GM12864 (cell line): Measurements from ENCODE around the gene CRELD1.

Experiments
- DNase-seq: peaks from one replicate; pipeline ENCODE4 v3.0.0-alpha.2; 2011; ENCODE audit warnings: low read depth
- H3K4me3 ChIP-seq: 2 replicates; pipeline ENCODE4 v1.5.1; 2011; ENCODE audit warnings: mild to moderate bottlenecking, low read depth, low read length, control low read depth
- TF ChIP-seq, protein P1 (sequence below): IDR thresholded peaks from 2 replicates; pipeline ENCODE4 v1.5.1; 2011; ENCODE audit warnings: low read depth, mild to moderate bottlenecking, moderate library complexity, low read length, control low read depth, inconsistent platforms; ENCODE audit errors: missing control alignments

The CRELD1 gene

DNA sequence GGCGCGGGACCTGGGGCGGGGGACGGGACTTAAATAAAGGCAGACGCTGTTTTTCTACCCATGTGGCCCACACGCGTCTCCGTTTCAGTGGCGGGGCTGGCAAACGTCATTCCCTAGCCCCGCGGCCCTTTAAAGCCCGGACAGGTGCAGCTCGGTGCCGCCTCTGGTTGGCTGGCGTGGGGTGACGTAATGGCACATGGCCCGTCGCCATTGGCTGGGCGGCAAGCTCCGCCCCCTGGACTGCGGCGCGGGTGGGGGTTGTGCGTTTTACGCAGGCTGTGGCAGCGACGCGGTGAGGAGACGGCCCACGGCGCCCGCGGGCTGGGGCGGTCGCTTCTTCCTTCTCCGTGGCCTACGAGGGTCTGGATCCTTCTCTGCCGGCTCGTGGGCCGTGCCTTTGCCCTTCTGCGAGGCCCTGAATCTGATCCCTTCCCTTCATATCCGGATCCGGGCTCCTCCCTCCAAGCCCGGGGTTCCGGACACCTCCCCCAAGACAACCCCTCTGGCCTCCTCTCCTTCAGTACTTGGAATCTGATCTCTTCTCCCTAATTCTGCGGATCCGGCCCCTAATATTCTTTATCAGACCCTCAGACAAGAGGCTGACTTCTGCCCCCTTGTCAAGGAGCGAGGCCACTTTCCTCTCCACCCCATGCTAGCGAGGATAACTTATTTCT lies at the start of gene CRELD1:
Gene CRELD1 (plus strand): TSS at position 274 of the 674 bp plus-strand sequence. CDS start 605 bp downstream, outside the sequence.
- peak; percentile 87 for DNase-seq
- TF ChIP-seq, protein P1, sequence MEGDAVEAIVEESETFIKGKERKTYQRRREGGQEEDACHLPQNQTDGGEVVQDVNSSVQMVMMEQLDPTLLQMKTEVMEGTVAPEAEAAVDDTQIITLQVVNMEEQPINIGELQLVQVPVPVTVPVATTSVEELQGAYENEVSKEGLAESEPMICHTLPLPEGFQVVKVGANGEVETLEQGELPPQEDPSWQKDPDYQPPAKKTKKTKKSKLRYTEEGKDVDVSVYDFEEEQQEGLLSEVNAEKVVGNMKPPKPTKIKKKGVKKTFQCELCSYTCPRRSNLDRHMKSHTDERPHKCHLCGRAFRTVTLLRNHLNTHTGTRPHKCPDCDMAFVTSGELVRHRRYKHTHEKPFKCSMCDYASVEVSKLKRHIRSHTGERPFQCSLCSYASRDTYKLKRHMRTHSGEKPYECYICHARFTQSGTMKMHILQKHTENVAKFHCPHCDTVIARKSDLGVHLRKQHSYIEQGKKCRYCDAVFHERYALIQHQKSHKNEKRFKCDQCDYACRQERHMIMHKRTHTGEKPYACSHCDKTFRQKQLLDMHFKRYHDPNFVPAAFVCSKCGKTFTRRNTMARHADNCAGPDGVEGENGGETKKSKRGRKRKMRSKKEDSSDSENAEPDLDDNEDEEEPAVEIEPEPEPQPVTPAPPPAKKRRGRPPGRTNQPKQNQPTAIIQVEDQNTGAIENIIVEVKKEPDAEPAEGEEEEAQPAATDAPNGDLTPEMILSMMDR: no peak
- peak within 1 kb of the TSS; percentile 88 for H3K4me3 ChIP-seq

- H3K4me3 ChIP-seq: no peak overlapping the region
- no peak for DNase-seq
- TF ChIP-seq, protein P1: no peak
These were observed 49.0 kb upstream of the CRELD1 start for GRCh38 chr3:9884555-9885165.

DNA sequence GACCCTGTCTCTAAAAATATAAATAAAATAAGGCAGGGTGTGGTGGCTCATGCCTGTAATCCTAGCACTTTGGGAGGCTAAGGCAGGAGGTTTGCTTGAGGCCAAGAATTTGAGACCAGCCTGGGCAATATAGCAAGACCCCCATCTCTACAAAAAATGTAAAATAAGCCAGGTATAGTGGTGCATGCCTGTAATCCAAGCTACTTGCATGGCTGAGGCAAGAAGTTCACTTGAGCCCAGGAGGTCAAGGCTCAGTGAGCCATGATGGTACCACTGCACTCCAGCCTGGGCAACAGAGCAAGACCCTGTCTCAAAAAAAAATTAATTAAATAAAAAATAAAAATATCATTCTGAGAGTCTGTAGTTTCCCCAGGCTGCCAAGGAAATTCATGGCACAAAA lies 47.3 kb upstream of the CRELD1 start:
- DNase-seq: no peak
- TF ChIP-seq, protein P1: no peak
- no peak overlapping the region for H3K4me3 ChIP-seq

GRCh38 chr3:9887480-9887879 lies 46.2 kb upstream of the CRELD1 start:
- H3K4me3 ChIP-seq: no peak overlapping the region
- no peak for DNase-seq
- TF ChIP-seq, protein P1: no peak

- TF ChIP-seq, protein P1: no peak
- H3K4me3 ChIP-seq: no peak overlapping the region
- no peak for DNase-seq
These were observed 45.1 kb upstream of the CRELD1 start for GRCh38 chr3:9888540-9888939.

- no peak overlapping the region for H3K4me3 ChIP-seq
- DNase-seq: no peak
- TF ChIP-seq, protein P1: no peak
These were observed 44.2 kb upstream of the CRELD1 start for GRCh38 chr3:9889405-9889804.
